Adrenal gland (tissue), 12 donors: ENCODE results near the gene GBGT1. TPM values are rescaled to one million over a fixed set of nuclear protein-coding genes. Genes with fewer than 3 reads are reported as not detected.
A peak's percentile ranks its signal among the peaks of the same experiment; 100 is the strongest.

Experiments used
- DNase-seq, 7 donors: peaks; one replicate each; pipeline ENCODE4 v3.0.0-alpha.2; 2019 to 2020
- H3K27ac ChIP-seq, 5 donors: fragments of 200-600 bp; sonication (generic) in 4 of 5; 1 replicate in 3 of 5; 2 replicates in 2 of 5; pipeline versions ENCODE4 v1.5.1 to v1.8.0; 2016 to 2020; ENCODE audit warnings: mild to moderate bottlenecking in 1 of 5
- H3K27me3 ChIP-seq: fragments of 200-600 bp; 2 replicates; pipeline ENCODE4 v1.8.0; 2021
- H3K36me3 ChIP-seq, 2 donors: fragments of 200-600 bp; replicated peaks in 1 of 2; 1 replicate in 1 of 2; 2 replicates in 1 of 2; pipeline versions ENCODE4 v1.5.1 to v1.8.0; 2018 to 2022
- H3K4me1 ChIP-seq, 2 donors: fragments of 200-600 bp; replicated peaks in 1 of 2; 1 replicate in 1 of 2; 2 replicates in 1 of 2; pipeline versions ENCODE4 v1.5.1 to v1.8.0; 2018 to 2021
- H3K4me3 ChIP-seq, 4 donors: fragments of 200-600 bp; sonication (generic) in 3 of 4; one replicate each; pipeline ENCODE4 v1.5.1; 2016 to 2018
- H3K9me3 ChIP-seq, 3 donors: fragments of 200-600 bp; sonication (generic) in 1 of 3; replicated peaks in 1 of 3; 1 replicate in 2 of 3; 2 replicates in 1 of 3; pipeline versions ENCODE4 v1.5.1 to v1.8.0; 2016 to 2021
- CTCF ChIP-seq, 6 experiments: fragments of 450-650 bp in 4 of 6; fragments of 200-600 bp in 2 of 6; sonication (generic) in 1 of 6; IDR thresholded peaks; 1 replicate in 5 of 6; 2 replicates in 1 of 6; pipeline versions ENCODE4 v1.5.1 to v1.8.0; 2016 to 2021; ENCODE audit warnings: antibody characterized with exemption in 6 of 6, mild to moderate bottlenecking in 2 of 6, moderate library complexity in 1 of 6
- POLR2A ChIP-seq, 2 donors: fragments of 450-650 bp; IDR thresholded peaks; one replicate each; pipeline ENCODE4 v1.6.1; 2017; ENCODE audit warnings: antibody characterized with exemption in 2 of 2, mild to moderate bottlenecking in 2 of 2, moderate library complexity in 1 of 2
- whole genome bisulfite sequencing, 4 donors: extraction: QIAGEN DNeasy Blood & Tissue Kit in 2 of 4; methylation state at CpG; one replicate each; pipeline versions ENCODE4 v1.1.5 to v1.1.7; 2013 to 2017; 5-methylcytosine and 5-hydroxymethylcytosine counted together
- intact Hi-C, 2 donors: fragments of 100-400 bp; cut with DNase I; formaldehyde crosslinking; loops; one replicate each; pipeline versions ENCODE4 v1.14.1 to v1.15.0; 2022 to 2023
- polyA plus RNA-seq, 3 donors: library from polyadenylated mRNA; stranded (reverse); fragments of 200-250 nt in 2 of 3; fragments of 350-450 nt in 1 of 3; fragmentation: Illumina TruSeq in 1 of 3; extraction: RNeasy Lipid Tissue Mini Kit (QIAGEN cat#74804) in 1 of 3; gene quantifications; one replicate each; pipeline ENCODE4 v1.2.3, GENCODE V29; 2013 to 2014
- total RNA-seq, 9 donors: library from RNA; depleted of rRNA in 4 of 9; stranded (reverse); fragments of >200 nt in 4 of 9; fragments of 120-200 nt in 1 of 9; fragmentation: NEBNext Ultra II Directional in 1 of 9; extraction: Animal tissue kit (Norgen Biotek cat#: 25700) in 1 of 9; gene quantifications; one replicate each; pipeline versions ENCODE4 v1.1.0 to v1.2.4, GENCODE V29; 2013 to 2023
- donor health status: healthy with polysubstance abuse.
- donor health status: Bipolar disorder and iron deficiency.
- donor health status: DM: yes; HTN: yes; CAD: no.
- donor health status: DM: no; HTN: no; CAD: no.
- donor health status: DM: no; HTN: no; CAD: no.
- donor health status: DM: yes; HTN: yes; CAD: no.

GBGT1 gene
- total and polyA plus RNA-seq, 12 donors: 3.5 to 67.5 (median 29.2) TPM

GRCh38 chr9:133116346-133117231 is 47.1 kb downstream of the GBGT1 start:
- no peak overlapping the region for H3K4me3 ChIP-seq
- no peak for TF ChIP-seq CTCF (IDR thresholded peaks at IDR 0.05)
- TF ChIP-seq POLR2A (IDR thresholded peaks at IDR 0.05): no peak
- intact Hi-C loops: no loop called here
- H3K36me3 ChIP-seq: peaks cover 0 to 5% of the 10 kb centered on the region in 2 donors
- peak overlapping the region; percentile 71 to 96 (median 85) for H3K27ac ChIP-seq
- H3K4me1 ChIP-seq: peaks cover 85 to 87% of the 10 kb centered on the region in 2 donors
- H3K27me3 ChIP-seq: no peaks in the 10 kb centered on the region
- peak in 3 of 7 donors; percentile 15 to 42 (median 32) for DNase-seq
- H3K9me3 ChIP-seq: no peaks in the 10 kb centered on the region
- WGBS, 4 donors: 73 to 81% (median 79%) methylated on average over 9 to 20 of the region's 20 CpGs

GRCh38 chr9:133115604-133116345 is 47.9 kb downstream of the GBGT1 start:
- Histone ChIP-seq H3K27me3 (no peaks in the 10 kb centered on the region), H3K4me3 (no peak overlapping the region), H3K36me3 (peaks cover 0 to 12% of the 10 kb centered on the region in 2 donors), H3K4me1 (peaks cover 80 to 83% of the 10 kb centered on the region in 2 donors), H3K27ac (peak overlapping the region; percentile 71 to 96 (median 85)), H3K9me3 (no peaks in the 10 kb centered on the region)
- 44 to 57% (median 54%) methylated on average over 15 to 32 of the region's 32 CpGs for WGBS, 4 donors
- peak; percentile 76 to 88 (median 83) for DNase-seq
- peak in 1 of 2 donors; percentile 83 for TF ChIP-seq POLR2A (IDR thresholded peaks at IDR 0.05)
- peak in 1 of 6 experiments; percentile 12 for TF ChIP-seq CTCF (IDR thresholded peaks at IDR 0.05)
- intact Hi-C loops: no loop called here

GRCh38 chr9:133114886-133115603 is 48.7 kb downstream of the GBGT1 start:
- peak overlapping the region; percentile 71 to 96 (median 85) for H3K27ac ChIP-seq
- H3K4me3 ChIP-seq: no peak overlapping the region
- intact Hi-C loops: no loop called here
- peaks cover 0 to 19% of the 10 kb centered on the region in 2 donors for H3K36me3 ChIP-seq
- H3K9me3 ChIP-seq: no peaks in the 10 kb centered on the region
- TF ChIP-seq CTCF (IDR thresholded peaks at IDR 0.05) (no peak), POLR2A (IDR thresholded peaks at IDR 0.05) (no peak)
- 38 to 72% (median 60%) methylated on average over 3 to 19 of the region's 19 CpGs for WGBS, 4 donors
- DNase-seq: peak in 4 of 7 donors; percentile 41 to 74 (median 45)
- H3K4me1 ChIP-seq: peaks cover 73 to 83% of the 10 kb centered on the region in 2 donors
- no peaks in the 10 kb centered on the region for H3K27me3 ChIP-seq
